ENCODE data around the gene PCP4. TPM values are rescaled to one million over a fixed set of nuclear protein-coding genes. Genes with fewer than 3 reads are reported as not detected.

PCP4 gene
- total and polyA plus RNA-seq, 10 of the 15 experiments (the other 5 are each of a cell fraction or from before 2014, with no cell fraction given), result not detected

DNA sequence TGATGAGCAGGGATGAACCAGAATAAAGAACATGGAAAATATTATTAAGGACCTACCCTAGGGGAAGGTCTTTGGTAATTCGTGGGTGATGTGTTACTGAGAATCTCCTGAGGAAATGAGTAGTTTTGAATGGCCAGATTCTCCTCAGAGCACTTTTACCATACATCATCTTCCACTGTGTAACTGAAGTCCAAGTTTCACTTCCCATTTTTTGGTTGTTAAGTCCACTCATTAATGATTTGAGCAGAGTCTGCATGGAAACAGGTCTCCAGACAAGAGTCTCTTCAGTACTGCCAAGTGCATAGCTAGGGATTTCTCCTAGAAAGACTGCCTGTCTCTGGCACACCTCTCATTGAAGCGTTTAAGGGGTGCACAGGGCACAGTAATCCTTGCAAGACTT, 48.7 kb upstream of the PCP4 start:
- POLR2A ChIA-PET, result no interaction called here
- no peak for TF ChIP-seq STAT1 (conservative IDR thresholded peaks at IDR 0.05)
- TF ChIP-seq SPI1 (IDR thresholded peaks at IDR 0.05; ENCODE audit: borderline replicate concordance, insufficient read depth, low read depth, low read length), result peak; percentile 74
- TF ChIP-seq, protein P1, sequence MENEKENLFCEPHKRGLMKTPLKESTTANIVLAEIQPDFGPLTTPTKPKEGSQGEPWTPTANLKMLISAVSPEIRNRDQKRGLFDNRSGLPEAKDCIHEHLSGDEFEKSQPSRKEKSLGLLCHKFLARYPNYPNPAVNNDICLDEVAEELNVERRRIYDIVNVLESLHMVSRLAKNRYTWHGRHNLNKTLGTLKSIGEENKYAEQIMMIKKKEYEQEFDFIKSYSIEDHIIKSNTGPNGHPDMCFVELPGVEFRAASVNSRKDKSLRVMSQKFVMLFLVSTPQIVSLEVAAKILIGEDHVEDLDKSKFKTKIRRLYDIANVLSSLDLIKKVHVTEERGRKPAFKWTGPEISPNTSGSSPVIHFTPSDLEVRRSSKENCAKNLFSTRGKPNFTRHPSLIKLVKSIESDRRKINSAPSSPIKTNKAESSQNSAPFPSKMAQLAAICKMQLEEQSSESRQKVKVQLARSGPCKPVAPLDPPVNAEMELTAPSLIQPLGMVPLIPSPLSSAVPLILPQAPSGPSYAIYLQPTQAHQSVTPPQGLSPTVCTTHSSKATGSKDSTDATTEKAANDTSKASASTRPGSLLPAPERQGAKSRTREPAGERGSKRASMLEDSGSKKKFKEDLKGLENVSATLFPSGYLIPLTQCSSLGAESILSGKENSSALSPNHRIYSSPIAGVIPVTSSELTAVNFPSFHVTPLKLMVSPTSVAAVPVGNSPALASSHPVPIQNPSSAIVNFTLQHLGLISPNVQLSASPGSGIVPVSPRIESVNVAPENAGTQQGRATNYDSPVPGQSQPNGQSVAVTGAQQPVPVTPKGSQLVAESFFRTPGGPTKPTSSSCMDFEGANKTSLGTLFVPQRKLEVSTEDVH (IDR thresholded peaks at IDR 0.05; ENCODE audit: low read depth, partially characterized antibody), result no peak
- DNase-seq (ENCODE audit: low read depth, low spot score) (no peak), FAIRE-seq (no peak), ATAC-seq (no peak)
- Histone ChIP-seq H3K9me3 (replicated peaks; ENCODE audit: control insufficient read depth, insufficient read depth, low read length) (no peaks in the 10 kb centered on the region; the same call in 2 of the 3 replicates), H3K27me3 (replicated peaks in 1 of 2; ENCODE audit: control insufficient read depth in 2 of 2, insufficient read depth in 2 of 2, low read length in 1 of 2) (no peaks in the 10 kb centered on the region), H3K4me2 (ENCODE audit: control insufficient read depth, insufficient read depth) (no peak overlapping the region), H2AFZ (ENCODE audit: control insufficient read depth, low read depth, low read length) (no peak overlapping the region), H3K4me3 (no peak overlapping the region), H3K9ac (ENCODE audit: control insufficient read depth, insufficient read depth, low read length) (no peak overlapping the region), H3K79me2 (ENCODE audit: control insufficient read depth, insufficient read depth, low read length) (no peaks in the 10 kb centered on the region), H3K36me3 (ENCODE audit: control insufficient read depth in 2 of 2, insufficient read depth in 2 of 2, low read length in 1 of 2) (no peaks in the 10 kb centered on the region), H3K4me1 (ENCODE audit: control insufficient read depth, insufficient read depth, low read length) (no peaks in the 10 kb centered on the region), H4K20me1 (ENCODE audit: control insufficient read depth, insufficient read depth) (no peaks in the 10 kb centered on the region), H3K27ac (ENCODE audit: control insufficient read depth, insufficient read depth) (no peak overlapping the region)
- WGBS (ENCODE audit: insufficient coverage, insufficient replicate concordance, low lambda C conversion rate, missing lambda C conversion rate), result 0% methylated on average over 2 of the region's 2 CpGs
- in situ Hi-C loops (cut with MboI) (no loop called here), intact Hi-C loops (cut with micrococcal nuclease; ENCODE audit: unreplicated experiment) (no loop called here)
- RAD21 ChIA-PET (ENCODE audit: unreplicated experiment), result no interaction called here
- BruUV-seq (replicated peaks), result no TSS peak
- CTCF ChIA-PET, result no interaction called here
- SMC1A ChIA-PET (ENCODE audit: uncharacterized antibody, unreplicated experiment), result no interaction called here

DNA sequence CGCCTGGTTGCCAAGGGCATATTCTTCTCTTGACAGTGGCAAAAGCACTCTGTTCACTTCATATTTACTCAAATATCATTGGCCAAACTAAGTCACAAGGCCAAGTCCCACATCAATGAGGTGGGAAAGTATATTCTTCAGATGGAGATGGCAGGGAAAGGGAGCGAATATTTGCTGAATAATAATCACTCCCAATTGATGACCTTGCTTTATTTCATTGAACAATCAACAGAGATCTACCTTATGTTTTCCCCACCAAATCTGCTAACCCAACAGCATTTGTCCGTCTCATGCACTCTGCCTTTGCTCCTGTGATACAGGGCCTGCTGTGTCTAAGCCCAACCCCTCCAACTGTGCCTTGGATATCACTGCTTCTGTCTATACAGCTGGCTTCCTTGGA, 45.2 kb upstream of the PCP4 start:
- no peaks in the 10 kb centered on the region for H3K36me3 ChIP-seq (ENCODE audit: control insufficient read depth in 2 of 2, insufficient read depth in 2 of 2, low read length in 1 of 2)
- no TSS peak for BruUV-seq (replicated peaks)
- no peak overlapping the region for H3K4me3 ChIP-seq
- ChIA-PET CTCF (no interaction called here), RAD21 (ENCODE audit: unreplicated experiment) (no interaction called here), POLR2A (no interaction called here), SMC1A (ENCODE audit: uncharacterized antibody, unreplicated experiment) (no interaction called here)
- 12% methylated on average over 3 of the region's 3 CpGs for WGBS (ENCODE audit: insufficient coverage, insufficient replicate concordance, low lambda C conversion rate, missing lambda C conversion rate)
- H3K27ac ChIP-seq (ENCODE audit: control insufficient read depth, insufficient read depth), result no peak overlapping the region
- H2AFZ ChIP-seq (ENCODE audit: control insufficient read depth, low read depth, low read length), result no peak overlapping the region
- H4K20me1 ChIP-seq (ENCODE audit: control insufficient read depth, insufficient read depth), result no peaks in the 10 kb centered on the region
- H3K9me3 ChIP-seq (replicated peaks; ENCODE audit: control insufficient read depth, insufficient read depth, low read length), result no peaks in the 10 kb centered on the region; the same call in 2 of the 3 replicates
- in situ Hi-C loops (cut with MboI), result no loop called here
- H3K79me2 ChIP-seq (ENCODE audit: control insufficient read depth, insufficient read depth, low read length), result no peaks in the 10 kb centered on the region
- no peaks in the 10 kb centered on the region for H3K4me1 ChIP-seq (ENCODE audit: control insufficient read depth, insufficient read depth, low read length)
- FAIRE-seq, result no peak
- H3K27me3 ChIP-seq (replicated peaks in 1 of 2; ENCODE audit: control insufficient read depth in 2 of 2, insufficient read depth in 2 of 2, low read length in 1 of 2), result no peaks in the 10 kb centered on the region
- H3K4me2 ChIP-seq (ENCODE audit: control insufficient read depth, insufficient read depth), result no peak overlapping the region
- H3K9ac ChIP-seq (ENCODE audit: control insufficient read depth, insufficient read depth, low read length), result no peak overlapping the region
- ATAC-seq, result no peak
- intact Hi-C loops (cut with micrococcal nuclease; ENCODE audit: unreplicated experiment), result no loop called here
- DNase-seq (ENCODE audit: low read depth, low spot score), result no peak
- TF ChIP-seq, protein P2, sequence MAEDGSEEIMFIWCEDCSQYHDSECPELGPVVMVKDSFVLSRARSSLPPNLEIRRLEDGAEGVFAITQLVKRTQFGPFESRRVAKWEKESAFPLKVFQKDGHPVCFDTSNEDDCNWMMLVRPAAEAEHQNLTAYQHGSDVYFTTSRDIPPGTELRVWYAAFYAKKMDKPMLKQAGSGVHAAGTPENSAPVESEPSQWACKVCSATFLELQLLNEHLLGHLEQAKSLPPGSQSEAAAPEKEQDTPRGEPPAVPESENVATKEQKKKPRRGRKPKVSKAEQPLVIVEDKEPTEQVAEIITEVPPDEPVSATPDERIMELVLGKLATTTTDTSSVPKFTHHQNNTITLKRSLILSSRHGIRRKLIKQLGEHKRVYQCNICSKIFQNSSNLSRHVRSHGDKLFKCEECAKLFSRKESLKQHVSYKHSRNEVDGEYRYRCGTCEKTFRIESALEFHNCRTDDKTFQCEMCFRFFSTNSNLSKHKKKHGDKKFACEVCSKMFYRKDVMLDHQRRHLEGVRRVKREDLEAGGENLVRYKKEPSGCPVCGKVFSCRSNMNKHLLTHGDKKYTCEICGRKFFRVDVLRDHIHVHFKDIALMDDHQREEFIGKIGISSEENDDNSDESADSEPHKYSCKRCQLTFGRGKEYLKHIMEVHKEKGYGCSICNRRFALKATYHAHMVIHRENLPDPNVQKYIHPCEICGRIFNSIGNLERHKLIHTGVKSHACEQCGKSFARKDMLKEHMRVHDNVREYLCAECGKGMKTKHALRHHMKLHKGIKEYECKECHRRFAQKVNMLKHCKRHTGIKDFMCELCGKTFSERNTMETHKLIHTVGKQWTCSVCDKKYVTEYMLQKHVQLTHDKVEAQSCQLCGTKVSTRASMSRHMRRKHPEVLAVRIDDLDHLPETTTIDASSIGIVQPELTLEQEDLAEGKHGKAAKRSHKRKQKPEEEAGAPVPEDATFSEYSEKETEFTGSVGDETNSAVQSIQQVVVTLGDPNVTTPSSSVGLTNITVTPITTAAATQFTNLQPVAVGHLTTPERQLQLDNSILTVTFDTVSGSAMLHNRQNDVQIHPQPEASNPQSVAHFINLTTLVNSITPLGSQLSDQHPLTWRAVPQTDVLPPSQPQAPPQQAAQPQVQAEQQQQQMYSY (CRISPR knock-in tag; IDR thresholded peaks at IDR 0.05), result no peak
- TF ChIP-seq SP1 (IDR thresholded peaks at IDR 0.05; ENCODE audit: low read depth, low read length) (no peak), RCOR1 (conservative IDR thresholded peaks at IDR 0.05; ENCODE audit: low read depth, low read length) (no peak), RAD21 (IDR thresholded peaks at IDR 0.05; ENCODE audit: insufficient read depth, low read depth, low read length) (no peak), PAX5 (IDR thresholded peaks at IDR 0.05; ENCODE audit: borderline replicate concordance, low read depth, low read length) (no peak), NR2C2 (IDR thresholded peaks at IDR 0.05; ENCODE audit: borderline replicate concordance, control insufficient read depth, insufficient read length, low read depth) (no peak), RELA (IDR thresholded peaks at IDR 0.05; ENCODE audit: borderline replicate concordance, partially characterized antibody) (no peak), CHD2 (IDR thresholded peaks at IDR 0.05; ENCODE audit: borderline replicate concordance, low read depth, low read length) (no peak), MEF2A (IDR thresholded peaks at IDR 0.05; ENCODE audit: insufficient read depth, low read depth, low read length) (no peak)
